ENCODE data around the gene INMT.

The INMT gene

DNA sequence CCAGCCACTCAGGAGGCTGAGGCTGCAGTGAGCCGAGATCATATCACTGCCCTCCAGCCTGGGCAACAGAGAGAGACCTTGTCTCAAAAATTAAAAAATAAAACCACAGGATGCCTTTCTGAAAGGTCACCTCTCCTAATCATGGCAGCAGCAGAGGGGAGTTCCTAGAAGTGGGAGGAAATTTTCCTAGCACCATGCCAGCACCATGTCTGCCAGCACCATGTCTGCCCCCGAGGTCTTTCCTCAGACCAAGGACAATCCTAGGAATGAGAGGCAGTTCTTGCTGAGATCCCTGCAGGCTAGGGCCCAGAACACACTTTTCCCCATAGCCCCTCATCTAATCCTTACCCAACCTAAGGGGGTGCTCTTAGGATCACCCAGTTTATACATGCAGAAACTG, 22.3 kb upstream of the INMT start:
- FAIRE-seq = no peak

DNA sequence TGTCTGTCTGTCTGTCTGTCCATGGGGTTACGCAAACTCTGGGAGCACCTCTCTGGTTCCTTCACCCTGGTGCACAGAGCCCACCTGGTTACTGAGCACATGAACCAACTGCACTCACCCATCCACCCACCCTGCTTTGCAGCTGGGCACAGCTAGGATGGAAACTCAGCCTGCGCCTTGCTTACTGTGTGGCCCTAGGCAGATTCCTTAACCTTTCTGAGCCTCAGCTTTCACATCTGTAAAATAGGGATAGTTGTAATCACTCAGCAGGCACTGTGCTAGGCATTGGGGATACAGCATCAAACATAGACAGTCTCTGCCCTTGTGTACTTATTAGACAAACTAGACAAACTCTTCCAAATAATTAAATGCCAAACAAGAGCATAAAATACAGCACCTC, 21.8 kb upstream of the INMT start:
- no peak for FAIRE-seq

DNA sequence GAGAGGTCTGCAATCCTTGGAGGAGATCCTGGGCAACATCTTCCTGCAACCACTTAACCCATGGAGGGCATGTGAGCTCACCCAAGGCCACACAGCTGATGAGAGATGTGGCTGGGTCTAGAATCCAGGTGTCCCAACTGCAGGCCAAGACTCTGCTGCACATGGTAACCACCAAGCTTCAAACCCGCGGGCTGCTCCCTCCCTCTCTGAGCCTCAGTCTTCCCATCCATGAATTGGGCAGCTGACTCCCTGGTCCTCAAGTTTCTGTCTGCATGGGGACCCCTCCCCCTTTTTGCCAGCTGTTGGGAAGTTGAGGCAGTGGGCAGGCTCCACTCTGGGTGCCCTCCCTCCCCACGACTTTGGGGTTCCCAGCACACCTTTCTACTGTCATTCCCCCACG, 20.9 kb upstream of the INMT start:
- no peak for FAIRE-seq

- no peak for FAIRE-seq
These were observed 20.4 kb upstream of the INMT start for GRCh38 chr7:30731581-30731980.

DNA sequence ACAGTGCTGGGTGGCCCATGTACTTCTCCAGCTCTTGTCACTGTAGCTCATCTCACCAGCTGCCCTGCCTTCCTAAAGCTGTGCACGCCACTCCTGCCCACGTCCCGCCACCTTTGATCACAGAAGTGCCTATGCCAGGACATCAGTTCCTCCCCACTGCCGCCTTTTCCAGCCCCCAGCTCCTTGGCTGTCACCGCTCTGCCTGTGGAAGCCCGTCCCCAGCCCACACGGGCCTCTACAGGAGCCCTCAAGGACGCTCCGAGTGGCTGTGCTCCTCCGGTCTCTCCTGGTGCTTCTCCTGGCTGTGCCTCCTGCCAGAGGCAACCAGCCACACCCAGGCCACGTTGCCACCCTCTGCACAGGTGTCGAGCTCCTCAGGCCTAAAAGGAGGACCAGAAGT, 19.3 kb upstream of the INMT start:
- no peak for FAIRE-seq

- FAIRE-seq = no peak
These were observed 18.7 kb upstream of the INMT start for GRCh38 chr7:30733216-30733615.

- FAIRE-seq = no peak
These were observed 18.2 kb upstream of the INMT start for GRCh38 chr7:30733691-30734090.

GRCh38 chr7:30734497-30734896, 17.4 kb upstream of the INMT start:
- FAIRE-seq = no peak

- no peak for FAIRE-seq
These were observed 16.3 kb upstream of the INMT start for GRCh38 chr7:30735631-30736030.

DNA sequence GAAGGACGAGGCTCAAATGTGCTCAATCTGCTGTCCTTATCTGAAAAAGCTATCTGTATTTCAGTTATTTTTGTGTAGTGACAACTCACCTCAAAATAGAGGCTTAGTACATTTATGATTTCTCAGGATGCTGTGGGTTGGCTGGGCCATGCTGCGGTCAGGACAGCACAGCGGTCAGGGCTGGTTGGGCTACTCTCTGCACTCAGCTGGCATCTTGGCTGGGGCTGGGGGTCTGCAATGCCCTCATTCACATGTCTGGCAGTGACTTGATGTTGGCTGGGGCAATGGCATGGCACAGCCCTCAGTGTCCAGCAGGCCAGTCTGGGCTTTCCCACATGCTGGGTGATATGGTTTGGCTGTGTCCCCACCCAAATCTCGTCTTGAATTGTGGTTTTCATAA, 15.6 kb upstream of the INMT start:
- FAIRE-seq = no peak

- FAIRE-seq = no peak
These were observed 13.7 kb upstream of the INMT start for GRCh38 chr7:30738026-30738915.

GRCh38 chr7:30739691-30740090, 12.2 kb upstream of the INMT start:
- no peak for FAIRE-seq

GRCh38 chr7:30740417-30741181, 11.3 kb upstream of the INMT start:
- no peak for FAIRE-seq

- FAIRE-seq = no peak
These were observed 10.6 kb upstream of the INMT start for GRCh38 chr7:30741289-30741688.

GRCh38 chr7:30743371-30744074, 8.4 kb upstream of the INMT start:
- no peak for FAIRE-seq

- FAIRE-seq = no peak
These were observed 7.9 kb upstream of the INMT start for GRCh38 chr7:30744075-30744417.

- FAIRE-seq = no peak
These were observed 6.5 kb upstream of the INMT start for GRCh38 chr7:30745261-30745941.

DNA sequence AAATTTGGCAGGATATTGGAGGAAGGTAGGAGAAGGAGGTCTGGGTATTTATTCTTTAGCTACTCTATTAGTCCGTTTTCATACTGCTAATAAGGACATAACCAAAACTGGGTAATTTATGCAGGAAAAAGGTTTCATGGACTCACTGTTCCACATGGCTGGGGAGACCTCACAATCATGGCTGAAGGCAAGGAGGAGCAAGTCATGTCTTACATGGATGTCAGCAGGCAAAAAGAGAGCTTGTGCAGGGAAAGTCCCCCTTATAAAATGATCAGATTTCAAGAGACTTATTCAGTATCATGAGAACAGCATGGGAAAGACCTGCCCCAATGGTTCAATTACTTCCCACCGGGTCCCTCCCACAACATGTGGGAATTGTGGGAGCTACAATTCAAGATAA, 1.9 kb upstream of the INMT start:
- no peak for FAIRE-seq

DNA sequence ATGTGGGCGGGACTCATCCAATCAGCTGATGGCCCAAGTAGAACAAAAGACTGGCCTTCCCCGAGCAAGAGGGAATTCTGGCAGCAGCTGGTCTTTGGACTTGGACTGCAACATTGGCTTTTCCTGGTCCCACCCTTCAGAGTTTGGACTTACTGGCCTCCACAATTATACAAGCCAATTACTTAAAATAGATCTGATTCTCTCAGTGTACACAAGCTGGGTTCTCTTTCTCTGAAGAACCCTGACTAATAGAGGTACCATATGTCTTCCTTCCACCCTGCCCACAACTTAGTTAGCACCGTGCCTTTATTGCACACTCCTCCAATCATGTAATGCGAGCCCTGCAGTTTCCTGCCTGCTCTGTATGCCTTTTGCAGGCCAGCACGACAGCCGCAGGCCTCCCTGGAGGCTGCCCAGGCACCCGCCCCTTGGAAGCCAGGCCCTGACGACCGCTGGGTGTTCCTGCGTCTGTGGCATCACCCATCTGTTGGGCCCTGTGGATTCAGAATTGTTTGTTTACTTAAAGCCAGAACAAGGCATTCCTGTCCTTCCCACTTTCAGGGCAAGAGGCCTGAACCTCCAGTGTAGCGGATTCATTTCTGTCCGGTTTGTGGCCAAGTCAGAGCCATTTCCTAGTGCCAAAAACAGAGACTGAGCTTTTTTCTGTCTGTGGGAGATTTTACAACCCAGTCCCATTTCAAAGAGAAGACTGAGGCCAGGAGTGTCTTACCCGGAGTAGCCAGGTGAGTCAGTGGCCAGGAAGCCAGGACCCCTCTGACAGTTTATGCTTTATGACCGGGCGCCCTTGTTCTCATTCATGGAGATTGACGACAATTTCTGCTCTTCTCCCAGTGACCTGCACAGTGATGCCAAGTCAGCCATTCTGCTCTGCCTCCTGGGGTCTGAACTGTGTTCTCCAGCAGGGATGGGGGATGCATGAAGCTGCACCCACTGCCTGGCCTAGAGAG, 968 bp upstream of the INMT start:
- no peak for FAIRE-seq

DNA sequence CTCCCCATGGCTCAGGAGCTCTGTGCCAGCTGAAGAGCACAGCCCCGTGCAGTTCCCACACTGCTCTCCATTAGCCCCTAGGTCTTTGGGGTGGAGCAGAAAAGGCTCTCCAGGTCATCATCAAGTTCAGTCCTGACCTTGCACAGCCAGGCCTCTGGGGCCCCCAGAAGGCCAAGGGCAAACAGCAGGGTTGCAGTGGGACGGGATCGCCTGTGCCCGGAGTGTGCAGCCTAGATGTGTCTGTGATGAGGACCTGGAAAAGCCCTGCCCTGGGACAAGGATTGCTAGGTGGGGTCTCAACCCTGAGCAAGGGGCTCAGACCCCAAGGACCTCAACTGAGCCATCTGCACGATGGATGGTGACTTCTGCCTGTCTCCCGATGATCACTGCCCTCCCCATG, 549 bp downstream of the INMT start:
- no peak for FAIRE-seq

DNA sequence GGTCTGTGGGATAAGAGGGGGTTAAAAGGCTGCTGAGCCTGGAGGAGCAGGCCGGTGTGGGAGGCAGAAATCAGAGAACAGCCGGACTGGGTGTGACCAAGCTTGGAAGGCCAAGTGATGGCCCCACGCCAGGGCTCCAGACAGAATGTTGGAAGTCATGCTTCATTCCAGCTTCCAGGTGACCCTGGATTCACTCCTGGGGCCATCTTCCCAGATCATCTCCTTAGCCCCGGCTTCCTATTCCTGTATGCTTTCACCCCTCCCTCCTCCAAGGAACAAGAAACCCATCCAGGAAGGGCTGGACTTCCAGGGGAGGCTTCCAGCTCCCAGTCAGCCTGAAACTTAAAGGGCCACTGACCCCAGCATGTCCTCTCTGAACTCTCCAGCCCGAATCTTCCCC, 1.0 kb downstream of the INMT start:
- no peak for FAIRE-seq

- no peak for FAIRE-seq
These were observed 2.5 kb downstream of the INMT start for GRCh38 chr7:30754315-30754877.
